DOHH2 (cell line): ENCODE measurements around the gene SLC43A2.

ENCODE experiments used
- H3F3A ChIP-seq: fragments of 200-600 bp; sonication (generic), shearing (Covaris generic); 2 replicates; pipeline ENCODE4 v1.6.0; 2016; ENCODE audit warnings: antibody characterized with exemption, mild to moderate bottlenecking; ENCODE audit not compliant: control insufficient read depth, insufficient read depth
- H3K27ac ChIP-seq: fragments of 200-600 bp; sonication (generic); 2 replicates; pipeline ENCODE4 v1.5.1; 2014; ENCODE audit warnings: low read depth, mild to moderate bottlenecking, low read length, moderate library complexity
- H3K27me3 ChIP-seq: fragments of 200-600 bp; sonication (generic); 2 replicates; pipeline ENCODE4 v1.6.1; 2014; ENCODE audit warnings: mild to moderate bottlenecking, low read length, mixed read lengths; ENCODE audit not compliant: control insufficient read depth
- H3K36me3 ChIP-seq: fragments of 200-600 bp; sonication (generic); 2 replicates; pipeline ENCODE4 v1.6.1; 2014; ENCODE audit warnings: mild to moderate bottlenecking, low read length, moderate library complexity, mixed read lengths; ENCODE audit not compliant: control insufficient read depth
- H3K4me1 ChIP-seq: fragments of 200-600 bp; sonication (generic); 2 replicates; pipeline ENCODE4 v1.6.1; 2014; ENCODE audit warnings: mild to moderate bottlenecking, low read length, mixed read lengths; ENCODE audit not compliant: control insufficient read depth
- H3K4me2 ChIP-seq: fragments of 200-600 bp; sonication (generic); 2 replicates; pipeline ENCODE4 v1.6.0; 2014; ENCODE audit warnings: mild to moderate bottlenecking, low read length, moderate library complexity
- H3K4me3 ChIP-seq: fragments of 200-600 bp; sonication (generic); 2 replicates; pipeline ENCODE4 v1.5.1; 2014; ENCODE audit warnings: mild to moderate bottlenecking, low read length, mixed read lengths
- H3K79me2 ChIP-seq: fragments of 200-600 bp; sonication (generic); 2 replicates; pipeline ENCODE4 v1.6.1; 2014; ENCODE audit warnings: mild to moderate bottlenecking, low read length, mixed read lengths; ENCODE audit not compliant: control insufficient read depth
- H3K9me2 ChIP-seq: fragments of 200-600 bp; sonication (generic); replicated peaks from 2 replicates; pipeline ENCODE4 v1.6.1; 2014; ENCODE audit warnings: mild to moderate bottlenecking, low read length, mixed read lengths; ENCODE audit not compliant: control insufficient read depth
- H3K9me3 ChIP-seq: fragments of 200-600 bp; sonication (generic); 2 replicates; pipeline ENCODE4 v1.6.1; 2014; ENCODE audit warnings: antibody characterized with exemption, low read length, mixed read lengths; ENCODE audit not compliant: control insufficient read depth, insufficient read depth
- H4K20me1 ChIP-seq: fragments of 200-600 bp; sonication (generic); 2 replicates; pipeline ENCODE4 v1.6.0; 2014; ENCODE audit warnings: low read depth, mild to moderate bottlenecking, antibody characterized with exemption, low read length, moderate library complexity; ENCODE audit not compliant: control insufficient read depth, insufficient read depth
- CTCF ChIP-seq: fragments of 200-600 bp; sonication (generic); IDR thresholded peaks from one replicate; pipeline ENCODE4 v1.5.1; 2014; ENCODE audit warnings: antibody characterized with exemption, mild to moderate bottlenecking, low read depth, low read length; ENCODE audit not compliant: poor library complexity, severe bottlenecking
- EZH2phosphoT487 ChIP-seq: fragments of 200-600 bp; sonication (generic); IDR thresholded peaks from 2 replicates; pipeline ENCODE4 v1.6.1; 2017; ENCODE audit warnings: borderline replicate concordance, mild to moderate bottlenecking, antibody characterized with exemption, low read length, moderate library complexity, mixed read lengths

SLC43A2 gene

GRCh38 chr17:1643999-1644492, 15.4 kb upstream of the SLC43A2 start:
- H3K9me2 ChIP-seq = no peaks in the 10 kb centered on the region
- H3K4me2 ChIP-seq = peak overlapping the region; percentile 68
- peak overlapping the region; percentile 4; the same call in 1 of the 2 replicates for H3K27ac ChIP-seq
- H4K20me1 ChIP-seq = no peaks in the 10 kb centered on the region
- TF ChIP-seq EZH2phosphoT487 (no peak), CTCF (no peak)
- H3K27me3 ChIP-seq = no peaks in the 10 kb centered on the region
- peaks cover 35% of the 10 kb centered on the region for H3K4me1 ChIP-seq
- H3K4me3 ChIP-seq = peak overlapping the region; percentile 75
- H3F3A ChIP-seq = peaks cover 8% of the 10 kb centered on the region
- peaks cover 3% of the 10 kb centered on the region; the same call in 1 of the 2 replicates for H3K36me3 ChIP-seq
- no peaks in the 10 kb centered on the region for H3K79me2 ChIP-seq
- no peaks in the 10 kb centered on the region for H3K9me3 ChIP-seq

GRCh38 chr17:1643293-1643998, 14.8 kb upstream of the SLC43A2 start:
- peak overlapping the region; percentile 75 for H3K4me3 ChIP-seq
- peaks cover 8% of the 10 kb centered on the region for H3F3A ChIP-seq
- no peaks in the 10 kb centered on the region for H3K27me3 ChIP-seq
- TF ChIP-seq CTCF (peak; percentile 35), EZH2phosphoT487 (no peak)
- H3K4me1 ChIP-seq = peaks cover 32% of the 10 kb centered on the region
- H3K9me2 ChIP-seq = no peaks in the 10 kb centered on the region
- H3K4me2 ChIP-seq = peak overlapping the region; percentile 68
- H3K79me2 ChIP-seq = no peaks in the 10 kb centered on the region
- H3K9me3 ChIP-seq = no peaks in the 10 kb centered on the region
- peaks cover 3% of the 10 kb centered on the region; the same call in 1 of the 2 replicates for H3K36me3 ChIP-seq
- peak overlapping the region; percentile 4; the same call in 1 of the 2 replicates for H3K27ac ChIP-seq
- H4K20me1 ChIP-seq = no peaks in the 10 kb centered on the region

- Histone ChIP-seq H3K79me2 (no peaks in the 10 kb centered on the region), H3K4me3 (no peak overlapping the region), H4K20me1 (no peaks in the 10 kb centered on the region), H3F3A (peaks cover 8% of the 10 kb centered on the region), H3K9me3 (no peaks in the 10 kb centered on the region), H3K36me3 (no peaks in the 10 kb centered on the region), H3K4me2 (no peak overlapping the region), H3K9me2 (no peaks in the 10 kb centered on the region), H3K4me1 (peaks cover 26% of the 10 kb centered on the region), H3K27me3 (no peaks in the 10 kb centered on the region), H3K27ac (no peak overlapping the region)
- TF ChIP-seq EZH2phosphoT487 (no peak), CTCF (no peak)
These were observed 12.4 kb upstream of the SLC43A2 start for GRCh38 chr17:1641065-1641403.
